ENCODE results near the gene TXNDC2. TPM values are rescaled to one million over a fixed set of nuclear protein-coding genes. Genes with fewer than 3 reads are reported as not detected.

TXNDC2 gene
- total and polyA plus RNA-seq, 9 of the 15 experiments (the other 6 are each of a cell fraction or from before 2014, with no cell fraction given) = 1.2 to 4.9 (median 2.3) TPM

- in situ Hi-C loops (cut with MboI) = no loop called here
- H3K9ac ChIP-seq (ENCODE audit: insufficient read depth in 1 of 2, low read depth in 2 of 2, low read length in 2 of 2) = peak overlapping the region; percentile 59 to 72; a peak in 3 of 4 replicates
- ATAC-seq (no peak), DNase-seq (ENCODE audit: extremely low read depth in 1 of 4, low spot score in 3 of 4) (no peak), FAIRE-seq (no peak)
- no peaks in the 10 kb centered on the region for H3K9me1 ChIP-seq (ENCODE audit: control insufficient read depth, insufficient read depth, low read length)
- peak overlapping the region; percentile 27; the same call in 1 of the 2 replicates for H3K4me2 ChIP-seq (ENCODE audit: insufficient read depth, low read length)
- H3K27me3 ChIP-seq (ENCODE audit: control insufficient read depth in 2 of 2, insufficient read depth in 2 of 2, low read length in 2 of 2) = no peaks in the 10 kb centered on the region
- intact Hi-C loops (cut with micrococcal nuclease) = loop anchor here (10.0 kb wide), 1 partner anchor 186 kb away; no protein-coding TSS in a partner anchor
- 49% methylated on average over 6 of the region's 6 CpGs for WGBS (ENCODE audit: insufficient coverage, low coverage, missing lambda C conversion rate)
- no peak overlapping the region for H3K4me3 ChIP-seq
- no peaks in the 10 kb centered on the region for H4K20me1 ChIP-seq (replicated peaks; ENCODE audit: control insufficient read depth, insufficient read depth, low read length)
- H3K27ac ChIP-seq (ENCODE audit: extremely low read depth, low read depth, low read length) = peak overlapping the region; percentile 92
- H3K36me3 ChIP-seq (ENCODE audit: control insufficient read depth, insufficient read depth, low read length) = no peaks in the 10 kb centered on the region
- ChIA-PET CTCF (ENCODE audit: low intra/inter-chr PET ratio) (no interaction called here), POLR2A (interaction anchor here (0.9 to 2.5 kb wide), 5 partner anchors 9 to 44 kb away, joined by 3 to 14 read pairs (median 11); partner anchors contain the start of gene VAPA)
- peaks cover 10% of the 10 kb centered on the region for H3K9me3 ChIP-seq (replicated peaks; ENCODE audit: control insufficient read depth, insufficient read depth, low read depth, low read length)
- peak overlapping the region; percentile 79 for H2AFZ ChIP-seq (ENCODE audit: low read depth, low read length)
- H3K4me1 ChIP-seq (replicated peaks in 1 of 2; ENCODE audit: control insufficient read depth in 2 of 2, insufficient read depth in 2 of 2, low read length in 2 of 2) = peaks cover 33 to 80% of the 10 kb centered on the region in 2 experiments
- peaks cover 10% of the 10 kb centered on the region; the same call in 2 of the 3 replicates for H3K79me2 ChIP-seq (ENCODE audit: control insufficient read depth, insufficient read depth, low read length)
- no TSS peak for BruUV-seq (replicated peaks)
- TF ChIP-seq ERF (CRISPR knock-in tag; IDR thresholded peaks at IDR 0.05) (0 out of 2 replicates have a peak, but pooled peaks have one; percentile 39), CHD4 (IDR thresholded peaks at IDR 0.05; ENCODE audit: insufficient read depth, insufficient replicate concordance, low read depth, low read length, poor library complexity, severe bottlenecking) (no peak), NR4A1 (CRISPR knock-in tag; IDR thresholded peaks at IDR 0.05) (no peak), NR4A1 (tag; IDR thresholded peaks at IDR 0.05) (peak; percentile 18; the same call in 1 of the 2 replicates), RBBP5 (IDR thresholded peaks at IDR 0.05; ENCODE audit: borderline replicate concordance, insufficient read depth, low read length, poor library complexity, severe bottlenecking) (peak; percentile 35), NR2C1 (IDR thresholded peaks at IDR 0.05) (no peak), NR2C1 (tag; IDR thresholded peaks at IDR 0.05) (peak; percentile 61), ZBTB12 (CRISPR knock-in tag; IDR thresholded peaks at IDR 0.05) (no peak), YY1 (IDR thresholded peaks at IDR 0.05; ENCODE audit: borderline replicate concordance in 1 of 3, control insufficient read depth in 1 of 3, extremely low read depth in 1 of 3, insufficient read depth in 3 of 3, insufficient read length in 1 of 3, insufficient replicate concordance in 2 of 3, low read depth in 1 of 3, low read length in 2 of 3) (peak in 1 of 3 experiments; percentile 7), KLF10 (CRISPR knock-in tag; IDR thresholded peaks at IDR 0.05) (no peak), CBFA2T3 (IDR thresholded peaks at IDR 0.05) (no peak), MAZ (CRISPR knock-in tag; conservative IDR thresholded peaks at IDR 0.05 in 1 of 2, IDR thresholded peaks at IDR 0.05 in 1 of 2) (0 out of 4 replicates have a peak, but pooled peaks of 1 of the 2 experiments have one; percentile 31), PTTG1 (tag; IDR thresholded peaks at IDR 0.05; ENCODE audit: low read depth) (peak; percentile 35; the same call in 1 of the 2 replicates), ZNF583 (CRISPR knock-in tag; IDR thresholded peaks at IDR 0.05) (peak; percentile 39; the same call in 1 of the 2 replicates)
- TF ChIP-seq, protein P1, sequence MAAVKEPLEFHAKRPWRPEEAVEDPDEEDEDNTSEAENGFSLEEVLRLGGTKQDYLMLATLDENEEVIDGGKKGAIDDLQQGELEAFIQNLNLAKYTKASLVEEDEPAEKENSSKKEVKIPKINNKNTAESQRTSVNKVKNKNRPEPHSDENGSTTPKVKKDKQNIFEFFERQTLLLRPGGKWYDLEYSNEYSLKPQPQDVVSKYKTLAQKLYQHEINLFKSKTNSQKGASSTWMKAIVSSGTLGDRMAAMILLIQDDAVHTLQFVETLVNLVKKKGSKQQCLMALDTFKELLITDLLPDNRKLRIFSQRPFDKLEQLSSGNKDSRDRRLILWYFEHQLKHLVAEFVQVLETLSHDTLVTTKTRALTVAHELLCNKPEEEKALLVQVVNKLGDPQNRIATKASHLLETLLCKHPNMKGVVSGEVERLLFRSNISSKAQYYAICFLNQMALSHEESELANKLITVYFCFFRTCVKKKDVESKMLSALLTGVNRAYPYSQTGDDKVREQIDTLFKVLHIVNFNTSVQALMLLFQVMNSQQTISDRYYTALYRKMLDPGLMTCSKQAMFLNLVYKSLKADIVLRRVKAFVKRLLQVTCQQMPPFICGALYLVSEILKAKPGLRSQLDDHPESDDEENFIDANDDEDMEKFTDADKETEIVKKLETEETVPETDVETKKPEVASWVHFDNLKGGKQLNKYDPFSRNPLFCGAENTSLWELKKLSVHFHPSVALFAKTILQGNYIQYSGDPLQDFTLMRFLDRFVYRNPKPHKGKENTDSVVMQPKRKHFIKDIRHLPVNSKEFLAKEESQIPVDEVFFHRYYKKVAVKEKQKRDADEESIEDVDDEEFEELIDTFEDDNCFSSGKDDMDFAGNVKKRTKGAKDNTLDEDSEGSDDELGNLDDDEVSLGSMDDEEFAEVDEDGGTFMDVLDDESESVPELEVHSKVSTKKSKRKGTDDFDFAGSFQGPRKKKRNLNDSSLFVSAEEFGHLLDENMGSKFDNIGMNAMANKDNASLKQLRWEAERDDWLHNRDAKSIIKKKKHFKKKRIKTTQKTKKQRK (IDR thresholded peaks at IDR 0.05; ENCODE audit: borderline replicate concordance, low read depth, low read length) = no peak
- TF ChIP-seq, protein P2, sequence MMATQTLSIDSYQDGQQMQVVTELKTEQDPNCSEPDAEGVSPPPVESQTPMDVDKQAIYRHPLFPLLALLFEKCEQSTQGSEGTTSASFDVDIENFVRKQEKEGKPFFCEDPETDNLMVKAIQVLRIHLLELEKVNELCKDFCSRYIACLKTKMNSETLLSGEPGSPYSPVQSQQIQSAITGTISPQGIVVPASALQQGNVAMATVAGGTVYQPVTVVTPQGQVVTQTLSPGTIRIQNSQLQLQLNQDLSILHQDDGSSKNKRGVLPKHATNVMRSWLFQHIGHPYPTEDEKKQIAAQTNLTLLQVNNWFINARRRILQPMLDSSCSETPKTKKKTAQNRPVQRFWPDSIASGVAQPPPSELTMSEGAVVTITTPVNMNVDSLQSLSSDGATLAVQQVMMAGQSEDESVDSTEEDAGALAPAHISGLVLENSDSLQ (IDR thresholded peaks at IDR 0.05) = no peak
Measured at GRCh38 chr18:9871244-9871746, 14.5 kb upstream of the TXNDC2 start.

Data from K562 (cell line).